H1 (cell line): ENCODE measurements around the gene RNGTT. TPM values are rescaled to one million over a fixed set of nuclear protein-coding genes. Genes with fewer than 3 reads are reported as not detected.

Source experiments
- CTCF ChIA-PET: fragments of 300-600 bp; sonication (Branson Sonifier 250); formaldehyde crosslinking; loops from one replicate; lab custom pipeline; 2021; ENCODE audit not compliant: partially characterized antibody; lab: Charles Lee
- POLR2A ChIA-PET: fragments of 300-600 bp; sonication (Branson Sonifier 250); formaldehyde crosslinking; loops from one replicate; lab custom pipeline; 2021; ENCODE audit warnings: inconsistent platforms; ENCODE audit not compliant: partially characterized antibody; lab: Charles Lee
- DNase-seq, 2 experiments: peaks; one replicate each; pipeline versions ENCODE4 v3.0.0 to v3.0.0-alpha.2; 2010 to 2022; ENCODE audit warnings: low spot score in 2 of 2, low read depth in 1 of 2, mixed read lengths in 1 of 2
- FAIRE-seq: peaks from 2 replicates; lab custom pipeline; 2011; peaks lifted over from hg19 to GRCh38; lab: Jason Lieb, UNC
- H2AFZ ChIP-seq: 2 replicates; pipeline ENCODE4 v1.8.1; 2012; ENCODE audit warnings: low read length, inconsistent platforms
- H2AK5ac ChIP-seq: 2 replicates; pipeline ENCODE4 v1.6.1; 2013; ENCODE audit warnings: low read depth, low read length
- H2BK120ac ChIP-seq: replicated peaks from 2 replicates; pipeline ENCODE3; 2013; ENCODE audit warnings: low read depth, low read length, inconsistent platforms
- H2BK12ac ChIP-seq: 2 replicates; pipeline ENCODE4 v1.6.1; 2013; ENCODE audit warnings: low read depth, low read length
- H2BK15ac ChIP-seq: 2 replicates; pipeline ENCODE4 v1.6.1; 2013; ENCODE audit warnings: low read length
- H2BK20ac ChIP-seq: 2 replicates; pipeline ENCODE4 v1.6.1; 2013; ENCODE audit warnings: low read length
- H2BK5ac ChIP-seq: 2 replicates; pipeline ENCODE4 v1.6.1; 2013; ENCODE audit warnings: low read depth, low read length
- H3K14ac ChIP-seq: 2 replicates; pipeline ENCODE4 v1.6.1; 2013; ENCODE audit warnings: inconsistent platforms; ENCODE audit not compliant: insufficient read length
- H3K18ac ChIP-seq: 2 replicates; pipeline ENCODE4 v1.6.1; 2013; ENCODE audit warnings: low read length; ENCODE audit errors: extremely low read depth
- H3K23ac ChIP-seq: 2 replicates; pipeline ENCODE4 v1.6.1; 2013; ENCODE audit warnings: inconsistent platforms; ENCODE audit not compliant: insufficient read length
- H3K23me2 ChIP-seq: 2 replicates; pipeline ENCODE4 v1.6.1; 2013; ENCODE audit warnings: low read depth, low read length
- H3K27ac ChIP-seq: 2 replicates; pipeline ENCODE4 v1.6.1; 2011; ENCODE audit warnings: low read depth, low read length, inconsistent platforms
- H3K27me3 ChIP-seq, 4 experiments: replicated peaks in 1 of 4; 1 replicate in 1 of 4; 2 replicates in 3 of 4; pipeline versions ENCODE4 v1.6.1 to v1.8.1; 2011 to 2013; ENCODE audit warnings: low read length in 3 of 4, mild to moderate bottlenecking in 3 of 4, inconsistent platforms in 2 of 4, mixed read lengths in 2 of 4, moderate library complexity in 1 of 4; ENCODE audit not compliant: control insufficient read depth in 3 of 4, insufficient read depth in 3 of 4; ENCODE audit errors: extremely low read depth in 1 of 4
- H3K36me3 ChIP-seq, 4 experiments: 2 replicates each; pipeline versions ENCODE4 v1.6.1 to v1.8.1; 2011 to 2013; ENCODE audit warnings: mild to moderate bottlenecking in 4 of 4, low read length in 3 of 4, moderate library complexity in 2 of 4, control low read depth in 1 of 4, inconsistent platforms in 1 of 4; ENCODE audit not compliant: insufficient read depth in 4 of 4, control insufficient read depth in 2 of 4
- H3K4ac ChIP-seq: replicated peaks from 2 replicates; pipeline ENCODE3; 2013; ENCODE audit warnings: low read length, low read depth, mixed read lengths, inconsistent platforms; ENCODE audit not compliant: insufficient read length
- H3K4me1 ChIP-seq, 4 experiments: replicated peaks in 1 of 4; 1 replicate in 1 of 4; 2 replicates in 3 of 4; pipeline versions ENCODE4 v1.6.1 to v1.8.1; 2011 to 2013; ENCODE audit warnings: low read length in 3 of 4, inconsistent platforms in 2 of 4, mixed read lengths in 1 of 4; ENCODE audit not compliant: insufficient read depth in 4 of 4, control insufficient read depth in 3 of 4
- H3K4me2 ChIP-seq, 2 experiments: 2 replicates each; pipeline versions ENCODE4 v1.6.1 to v1.8.1; 2011 to 2013; ENCODE audit warnings: low read depth in 2 of 2, low read length in 2 of 2, control low read depth in 1 of 2, inconsistent platforms in 1 of 2, mild to moderate bottlenecking in 1 of 2; ENCODE audit not compliant: insufficient read depth in 1 of 2
- H3K4me3 ChIP-seq, 4 experiments: fragments of 200-600, 300-600 bp in 1 of 4; sonication (generic), shearing (Covaris generic), sonication (Bioruptor Twin) in 1 of 4; 2 replicates each; pipeline versions ENCODE4 v1.5.1 to v1.8.1; 2011 to 2016; ENCODE audit warnings: low read length in 4 of 4, low read depth in 3 of 4, control low read depth in 2 of 4, inconsistent platforms in 2 of 4, mild to moderate bottlenecking in 2 of 4, mixed read lengths in 1 of 4, moderate library complexity in 1 of 4; ENCODE audit not compliant: insufficient read depth in 2 of 4; ENCODE audit errors: extremely low read depth in 1 of 4
- H3K56ac ChIP-seq: replicated peaks from 2 replicates; pipeline ENCODE3; 2013; ENCODE audit warnings: low read depth, mild to moderate bottlenecking, mixed read lengths, low read length, inconsistent platforms; ENCODE audit not compliant: insufficient read length
- H3K79me1 ChIP-seq: 2 replicates; pipeline ENCODE4 v1.6.1; 2013; ENCODE audit warnings: low read depth, low read length, control low read depth
- H3K79me2 ChIP-seq, 2 experiments: 2 replicates each; pipeline versions ENCODE4 v1.6.1 to v1.8.1; 2012 to 2013; ENCODE audit warnings: low read length in 2 of 2, mild to moderate bottlenecking in 2 of 2, inconsistent platforms in 1 of 2; ENCODE audit not compliant: insufficient read depth in 2 of 2, control insufficient read depth in 1 of 2
- H3K9ac ChIP-seq, 4 experiments: replicated peaks in 1 of 4; 1 replicate in 1 of 4; 2 replicates in 3 of 4; pipeline versions ENCODE4 v1.6.1 to v1.8.1; 2011 to 2013; ENCODE audit warnings: low read depth in 3 of 4, low read length in 3 of 4, control low read depth in 2 of 4, mild to moderate bottlenecking in 2 of 4, moderate library complexity in 2 of 4, inconsistent platforms in 1 of 4; ENCODE audit errors: extremely low read depth in 1 of 4
- H3K9me3 ChIP-seq, 2 experiments: 2 replicates each; pipeline versions ENCODE4 v1.6.1 to v1.8.1; 2012 to 2013; ENCODE audit warnings: mild to moderate bottlenecking in 2 of 2, moderate library complexity in 2 of 2, control low read depth in 1 of 2, inconsistent platforms in 1 of 2, low read depth in 1 of 2, low read length in 1 of 2, mixed read lengths in 1 of 2; ENCODE audit not compliant: insufficient read depth in 2 of 2
- H4K20me1 ChIP-seq, 2 experiments: replicated peaks in 1 of 2; 2 replicates each; pipeline versions ENCODE3 to v1.8.1; 2011 to 2013; ENCODE audit warnings: inconsistent platforms in 2 of 2, low read length in 2 of 2, mild to moderate bottlenecking in 1 of 2; ENCODE audit not compliant: insufficient read depth in 2 of 2, control insufficient read depth in 1 of 2
- H4K5ac ChIP-seq: 2 replicates; pipeline ENCODE4 v1.6.1; 2013; ENCODE audit warnings: low read length, low read depth, mixed read lengths, inconsistent platforms; ENCODE audit not compliant: insufficient read length
- H4K8ac ChIP-seq: 2 replicates; pipeline ENCODE4 v1.8.0; 2013; ENCODE audit warnings: mild to moderate bottlenecking, moderate library complexity, low read length, inconsistent platforms; ENCODE audit not compliant: insufficient read depth; ENCODE audit errors: extremely low read depth
- H4K91ac ChIP-seq: replicated peaks from 2 replicates; pipeline ENCODE3; 2013; ENCODE audit warnings: low read length, mixed read lengths, inconsistent platforms; ENCODE audit not compliant: insufficient read length
- BRCA1 ChIP-seq: IDR thresholded peaks from 2 replicates; pipeline ENCODE4 v1.6.1; 2012; ENCODE audit warnings: low read depth, low read length, improper control_type of control experiment
- CBX5 ChIP-seq: fragments of 300-800, 300-1000 bp; sonication (generic); IDR thresholded peaks from 2 replicates; pipeline ENCODE4 v1.7.1; 2016; ENCODE audit warnings: antibody characterized with exemption, low read length, low read depth
- EGR1 ChIP-seq: IDR thresholded peaks from 2 replicates; pipeline ENCODE4 v1.6.1; 2011; ENCODE audit warnings: low read depth, low read length, borderline replicate concordance
- MAFK ChIP-seq: IDR thresholded peaks from 2 replicates; pipeline ENCODE4 v1.6.1; 2012; ENCODE audit warnings: low read depth, mild to moderate bottlenecking, improper control_type of control experiment, low read length
- PHF8 ChIP-seq: fragments of 200-600 bp; sonication (generic); conservative IDR thresholded peaks from 2 replicates; pipeline ENCODE4 v1.7.1; 2012; ENCODE audit warnings: low read depth, mild to moderate bottlenecking, inconsistent platforms, low read length, moderate library complexity
- RBBP5 ChIP-seq: IDR thresholded peaks from 2 replicates; pipeline ENCODE4 v1.7.1; 2012; ENCODE audit warnings: low read depth, mild to moderate bottlenecking, inconsistent platforms, low read length, moderate library complexity, borderline replicate concordance
- SIRT6 ChIP-seq: IDR thresholded peaks from one replicate; pipeline ENCODE4 v1.7.1; 2012; ENCODE audit warnings: low read length, inconsistent platforms
- SP2 ChIP-seq: IDR thresholded peaks from 2 replicates; pipeline ENCODE4 v1.6.1; 2012; ENCODE audit warnings: mild to moderate bottlenecking, low read length, inconsistent platforms
- WGBS, 2 experiments: shearing (Covaris generic) in 1 of 2; methylation state at CpG; one replicate each; pipeline versions ENCODE4 v1.1.6 to v1.1.7; 2013 to 2015; ENCODE audit warnings: low lambda C conversion rate in 2 of 2, mixed read lengths in 2 of 2, inconsistent platforms in 1 of 2, low coverage in 1 of 2, missing lambda C conversion rate in 1 of 2; ENCODE audit not compliant: insufficient replicate concordance in 2 of 2, insufficient coverage in 1 of 2, insufficient read length in 1 of 2; ENCODE audit errors: extremely low coverage in 1 of 2, missing lambda C conversion rate in 1 of 2; 5-methylcytosine and 5-hydroxymethylcytosine counted together
- polyA plus RNA-seq, 7 experiments: library from polyadenylated mRNA; depleted of rRNA in 3 of 7; stranded (reverse) in 5 of 7; unstranded in 2 of 7; fragments of >200 nt in 5 of 7; fragments of 200-250 nt in 2 of 7; gene quantifications; 1 replicate in 5 of 7; 2 replicates in 1 of 7; 4 replicates in 1 of 7; pipeline versions ENCODE4 v1.2.1 to v1.2.3, GENCODE V29; 2011 to 2013; ENCODE audit warnings: missing spikeins in 2 of 7, mixed read lengths in 2 of 7
- total RNA-seq: library from RNA; stranded (reverse); fragmentation: NEBNext Ultra II Directional; extraction: Animal tissue kit (Norgen Biotek cat#: 25700); gene quantifications from 2 replicates; pipeline ENCODE4 v1.2.1, GENCODE V29; 2021

Gene RNGTT
- total and polyA plus RNA-seq, 2 of the 8 experiments (the other 6 are each of a cell fraction or from before 2014, with no cell fraction given): 3.6 to 21.2 TPM

GRCh38 chr6:88669475-88669874 is 293.9 kb downstream of the RNGTT start:
- Histone ChIP-seq H3K36me3 (peaks cover 0 to 7% (median 0%) of the 10 kb centered on the region in 4 experiments; a peak in 3 of 8 replicates), H3K4me3 (no peak overlapping the region), H3K18ac (no peak overlapping the region), H3K56ac (no peak overlapping the region), H4K91ac (no peak overlapping the region), H2BK12ac (no peak overlapping the region), H3K23me2 (no peaks in the 10 kb centered on the region), H3K4ac (no peak overlapping the region), H3K79me2 (no peaks in the 10 kb centered on the region), H3K4me1 (no peaks in the 10 kb centered on the region), H2BK120ac (no peak overlapping the region), H3K4me2 (no peak overlapping the region), H3K27ac (no peak overlapping the region), H2AK5ac (no peak overlapping the region), H3K23ac (no peak overlapping the region), H2BK5ac (no peak overlapping the region), H4K20me1 (no peaks in the 10 kb centered on the region), H4K5ac (no peak overlapping the region), H3K79me1 (no peaks in the 10 kb centered on the region), H4K8ac (no peak overlapping the region), H2BK15ac (no peak overlapping the region), H3K9me3 (peaks cover 17 to 18% of the 10 kb centered on the region in 2 experiments; a peak in 2 of 4 replicates), H3K27me3 (no peaks in the 10 kb centered on the region), H3K14ac (no peak overlapping the region), H2AFZ (no peak overlapping the region), H2BK20ac (no peak overlapping the region), H3K9ac (no peak overlapping the region)
- DNase-seq: no peak
- CTCF ChIA-PET: interaction anchor here (0.7 to 1.2 kb wide), 3 partner anchors 56 to 130 kb away, joined by 3 read pairs; no protein-coding TSS in a partner anchor
- TF ChIP-seq MAFK (no peak), BRCA1 (no peak), EGR1 (no peak), SP2 (no peak), RBBP5 (no peak), SIRT6 (no peak), PHF8 (no peak), CBX5 (no peak)
- no peak for FAIRE-seq
- POLR2A ChIA-PET: no interaction called here
- 93% methylated on average over 4 of the region's 4 CpGs; no CpG with 5 or more reads in 1 of the 2 experiments for WGBS, 2 experiments
